Activated naive CD8-positive, alpha-beta T cell (primary cell): Measurements from ENCODE around the gene RNF144A.
"Not testable (repeated sequence)": the region's sequence is repeated elsewhere in the genome, so short reads cannot be mapped to it uniquely, and the experiment has no call there.

Experiments
- H3K27ac Mint-ChIP-seq: one replicate; pipeline ENCODE4 v1.8.0; 2021; ENCODE audit warnings: mixed read lengths
- H3K27me3 Mint-ChIP-seq: one replicate; pipeline ENCODE4 v1.8.0; 2021; ENCODE audit warnings: mixed read lengths
- H3K36me3 Mint-ChIP-seq: one replicate; pipeline ENCODE4 v1.8.0; 2021; ENCODE audit warnings: mixed read lengths
- H3K4me1 Mint-ChIP-seq: one replicate; pipeline ENCODE4 v1.8.0; 2021; ENCODE audit warnings: low read depth, mixed read lengths
- H3K4me3 Mint-ChIP-seq: one replicate; pipeline ENCODE4 v1.8.0; 2021; ENCODE audit warnings: mild to moderate bottlenecking, mixed read lengths
- H3K9me3 Mint-ChIP-seq: one replicate; pipeline ENCODE4 v1.8.0; 2021; ENCODE audit warnings: low read depth, mixed read lengths

Gene RNF144A

DNA sequence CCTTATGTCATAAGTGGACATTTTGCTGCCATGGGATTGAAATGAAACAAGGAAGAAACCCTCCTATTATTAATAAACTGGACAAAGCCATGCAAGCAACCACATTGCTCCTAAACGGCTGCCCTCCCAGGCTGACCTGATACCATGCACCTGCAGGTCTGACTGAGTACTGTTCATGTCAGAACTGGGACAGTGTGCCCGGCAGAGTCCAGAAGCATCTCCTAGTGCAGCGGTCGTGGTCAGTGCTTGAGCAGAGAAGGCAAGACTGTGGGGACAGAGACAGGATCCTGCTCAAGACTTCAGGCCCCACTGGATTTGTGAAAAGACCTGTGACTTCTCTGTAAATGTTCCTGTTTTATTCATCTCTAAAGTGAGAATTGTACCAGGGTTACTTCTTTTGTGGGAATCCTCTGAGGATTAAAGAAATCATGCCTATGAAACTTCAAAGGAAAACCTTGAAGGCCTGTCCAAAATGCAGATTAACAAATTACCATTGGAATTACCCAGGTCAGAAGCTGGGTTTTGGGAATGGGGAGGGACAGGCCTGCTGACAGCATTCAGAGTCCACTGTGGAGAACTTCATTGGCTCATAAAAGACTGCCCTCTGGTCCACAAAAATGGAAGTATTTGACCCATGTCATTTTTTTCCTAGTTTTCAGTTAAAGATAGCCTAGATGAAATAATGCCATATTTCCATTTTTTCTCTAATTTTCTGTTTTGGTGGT lies 13.9 kb downstream of the RNF144A start:
- peaks cover 13% of the 10 kb centered on the region for H3K9me3 Mint-ChIP-seq
- peaks cover 87% of the 10 kb centered on the region for H3K4me1 Mint-ChIP-seq
- peaks cover 22% of the 10 kb centered on the region for H3K36me3 Mint-ChIP-seq
- no peaks in the 10 kb centered on the region for H3K27me3 Mint-ChIP-seq
- H3K27ac Mint-ChIP-seq, result peak overlapping the region; percentile 10
- H3K4me3 Mint-ChIP-seq, result no peak overlapping the region

DNA sequence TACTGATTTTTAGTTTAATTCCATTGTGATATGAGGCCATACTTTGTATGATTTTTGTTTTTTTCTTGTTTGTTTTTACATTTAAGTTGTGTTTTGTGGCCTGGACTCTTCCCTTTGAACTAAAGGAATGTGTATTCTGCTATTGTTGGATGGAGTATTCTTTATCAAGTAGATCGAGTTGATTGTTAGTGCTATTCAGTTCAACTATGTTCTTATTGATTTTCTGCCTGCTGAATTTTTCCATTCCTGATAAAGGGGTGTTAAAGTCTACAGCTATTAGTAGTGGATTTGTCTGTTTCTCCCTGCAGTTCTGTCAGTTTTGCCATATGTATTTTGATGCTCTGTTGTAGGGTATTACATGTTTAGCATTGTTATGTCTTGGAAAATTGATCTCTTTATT lies 14.5 kb downstream of the RNF144A start:
- no peaks in the 10 kb centered on the region for H3K27me3 Mint-ChIP-seq
- peaks cover 19% of the 10 kb centered on the region for H3K36me3 Mint-ChIP-seq
- peak overlapping the region; percentile 10 for H3K27ac Mint-ChIP-seq
- H3K9me3 Mint-ChIP-seq, result peaks cover 13% of the 10 kb centered on the region
- H3K4me3 Mint-ChIP-seq, result no peak overlapping the region
- H3K4me1 Mint-ChIP-seq, result peaks cover 87% of the 10 kb centered on the region

DNA sequence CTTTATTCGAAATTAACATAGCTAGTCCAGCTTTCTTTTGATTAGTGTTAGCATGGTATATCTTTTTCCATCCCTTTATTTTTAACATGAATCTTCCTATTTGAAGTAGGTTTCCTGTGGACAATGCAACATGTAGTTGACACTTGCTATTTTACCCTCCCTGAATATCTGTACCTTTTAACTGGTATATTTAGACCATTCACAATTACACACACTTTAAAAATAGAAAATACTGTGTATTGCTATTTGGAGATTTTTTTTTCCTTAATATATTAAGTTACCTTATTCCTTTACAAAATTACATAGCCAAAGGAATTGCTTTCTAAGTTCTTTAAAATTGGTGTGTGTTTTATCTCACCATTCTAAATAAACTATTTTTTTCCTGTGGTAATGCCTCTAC lies 15.0 kb downstream of the RNF144A start:
- H3K36me3 Mint-ChIP-seq, result peaks cover 19% of the 10 kb centered on the region
- no peak overlapping the region for H3K4me3 Mint-ChIP-seq
- H3K9me3 Mint-ChIP-seq, result peaks cover 13% of the 10 kb centered on the region
- no peaks in the 10 kb centered on the region for H3K27me3 Mint-ChIP-seq
- no peak overlapping the region for H3K27ac Mint-ChIP-seq
- peaks cover 87% of the 10 kb centered on the region for H3K4me1 Mint-ChIP-seq

- peaks cover 19% of the 10 kb centered on the region for H3K36me3 Mint-ChIP-seq
- H3K9me3 Mint-ChIP-seq, result peaks cover 13% of the 10 kb centered on the region
- no peaks in the 10 kb centered on the region for H3K27me3 Mint-ChIP-seq
- H3K4me3 Mint-ChIP-seq, result no peak overlapping the region
- peak overlapping the region; percentile 17 for H3K27ac Mint-ChIP-seq
- H3K4me1 Mint-ChIP-seq, result peaks cover 87% of the 10 kb centered on the region
These were observed 15.6 kb downstream of the RNF144A start for GRCh38 chr2:6932828-6933227.

- Mint-ChIP-seq H3K27me3 (no peaks in the 10 kb centered on the region), H3K4me3 (no peak overlapping the region), H3K27ac (peak overlapping the region; percentile 74), H3K9me3 (peaks cover 9% of the 10 kb centered on the region), H3K36me3 (peaks cover 14% of the 10 kb centered on the region), H3K4me1 (peaks cover 82% of the 10 kb centered on the region)
These were observed 16.7 kb downstream of the RNF144A start for GRCh38 chr2:6933911-6934310.

DNA sequence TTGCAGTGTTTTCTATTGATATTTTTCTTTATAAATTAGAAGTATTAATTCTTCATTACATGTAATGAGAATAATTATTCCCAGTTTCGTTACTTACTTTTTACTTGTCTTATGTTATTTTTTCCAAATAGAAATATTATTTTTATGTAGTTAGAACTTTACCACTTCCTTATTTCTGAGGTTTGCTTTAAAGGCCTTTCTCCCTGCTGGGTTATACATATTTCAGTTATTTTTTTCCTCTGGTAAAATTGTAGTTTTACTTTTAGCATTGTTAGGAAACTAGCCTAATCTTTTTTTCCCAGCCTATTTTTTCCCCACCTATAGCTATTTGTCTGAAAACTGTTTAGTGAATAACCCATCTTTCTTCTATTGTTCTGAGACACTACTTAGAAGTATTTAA lies 17.1 kb downstream of the RNF144A start:
- Mint-ChIP-seq H3K36me3 (peaks cover 12% of the 10 kb centered on the region), H3K27ac (no peak overlapping the region), H3K9me3 (peaks cover 9% of the 10 kb centered on the region), H3K4me3 (no peak overlapping the region), H3K4me1 (peaks cover 81% of the 10 kb centered on the region), H3K27me3 (no peaks in the 10 kb centered on the region)

DNA sequence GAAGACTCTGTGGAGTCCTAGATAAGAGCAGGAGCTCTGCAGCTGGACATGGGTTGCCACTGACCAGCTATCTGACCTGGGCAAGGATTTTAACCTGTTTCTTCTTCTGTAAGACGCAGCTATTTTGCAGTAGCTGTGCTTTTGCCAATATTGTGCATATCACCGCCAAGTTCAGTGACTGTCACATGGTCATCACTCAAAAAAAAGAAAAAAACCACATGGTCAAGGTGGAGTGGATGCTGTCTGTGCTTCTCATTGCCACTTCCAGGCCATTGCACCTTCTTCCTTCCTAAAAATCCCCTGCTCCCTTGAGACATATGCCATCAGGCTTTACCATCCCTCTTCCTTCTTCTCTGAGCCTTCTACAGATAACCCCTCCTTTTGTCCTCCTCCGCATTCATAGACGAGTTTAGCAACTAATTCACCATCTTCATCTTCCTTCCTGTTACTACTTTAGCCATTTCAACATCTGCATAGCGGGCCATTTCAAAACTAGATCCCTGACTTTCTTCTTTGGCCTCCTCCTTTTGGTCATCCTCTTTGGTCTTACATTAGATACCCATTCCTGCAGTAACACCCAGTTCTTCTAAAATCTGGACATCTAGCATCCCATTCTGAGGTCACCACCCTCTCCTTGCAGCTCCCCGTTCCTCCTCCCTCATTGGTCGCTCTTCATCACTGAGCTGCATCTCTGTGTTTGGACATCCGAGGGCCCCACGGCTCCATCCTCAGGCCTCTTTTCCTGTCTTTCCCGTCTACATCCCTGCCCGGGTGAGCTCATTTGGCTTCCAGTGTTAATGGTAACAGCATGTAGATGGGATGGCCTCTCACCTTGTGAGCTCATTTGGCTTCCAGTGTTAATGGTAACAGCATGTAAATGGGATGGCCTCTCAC lies 17.8 kb downstream of the RNF144A start:
- Mint-ChIP-seq H3K27me3 (no peaks in the 10 kb centered on the region), H3K4me3 (peak overlapping the region; percentile 15), H3K36me3 (peaks cover 12% of the 10 kb centered on the region), H3K9me3 (peaks cover 9% of the 10 kb centered on the region), H3K27ac (peak overlapping the region; percentile 77), H3K4me1 (peaks cover 78% of the 10 kb centered on the region)

DNA sequence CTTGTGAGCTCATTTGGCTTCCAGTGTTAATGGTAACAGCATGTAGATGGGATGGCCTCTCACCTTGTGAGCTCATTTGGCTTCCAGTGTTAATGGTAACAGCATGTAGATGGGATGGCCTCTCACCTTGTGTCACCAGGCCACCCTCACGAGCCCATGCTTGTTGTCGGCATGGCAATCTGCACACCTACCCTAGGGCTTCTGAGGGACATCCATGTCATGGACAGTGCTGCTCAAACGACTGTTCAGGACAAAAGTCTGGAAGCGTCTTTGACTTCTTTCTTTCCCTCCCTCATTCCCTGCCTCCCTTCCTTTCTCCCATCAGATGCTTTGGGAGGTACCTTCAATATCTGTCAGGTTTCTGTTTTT lies 18.4 kb downstream of the RNF144A start:
- H3K4me1 Mint-ChIP-seq, result peaks cover 77% of the 10 kb centered on the region
- not testable (repeated sequence) for H3K27me3 Mint-ChIP-seq, H3K9me3 Mint-ChIP-seq, H3K4me3 Mint-ChIP-seq
- peaks cover 12% of the 10 kb centered on the region for H3K36me3 Mint-ChIP-seq
- peak overlapping the region; percentile 37 for H3K27ac Mint-ChIP-seq

DNA sequence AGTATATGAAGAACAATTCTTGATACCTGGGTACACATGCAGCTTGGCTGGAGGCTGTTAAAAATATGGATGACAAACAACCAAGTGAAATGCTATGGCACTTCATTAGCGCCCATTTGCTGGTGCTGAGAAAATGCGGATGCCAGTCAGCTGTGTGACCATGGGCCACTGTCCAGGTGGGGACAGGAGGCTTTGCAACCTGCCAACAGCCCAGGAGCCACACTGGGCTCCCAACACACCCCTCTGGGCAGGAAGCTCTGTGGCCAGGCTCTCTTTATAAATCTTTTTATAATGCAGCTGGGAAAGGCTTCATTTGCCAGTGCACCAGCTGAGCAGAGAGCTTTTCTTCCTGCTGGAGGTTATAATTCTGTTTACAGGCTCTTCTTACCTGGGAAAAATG lies 19.9 kb downstream of the RNF144A start:
- peaks cover 73% of the 10 kb centered on the region for H3K4me1 Mint-ChIP-seq
- no peak overlapping the region for H3K4me3 Mint-ChIP-seq
- peaks cover 11% of the 10 kb centered on the region for H3K36me3 Mint-ChIP-seq

GRCh38 chr2:6937582-6937981 lies 20.4 kb downstream of the RNF144A start:
- H3K4me1 Mint-ChIP-seq, result peaks cover 70% of the 10 kb centered on the region
- no peaks in the 10 kb centered on the region for H3K9me3 Mint-ChIP-seq
- H3K4me3 Mint-ChIP-seq, result no peak overlapping the region
- peak overlapping the region; percentile 18 for H3K27ac Mint-ChIP-seq
- no peaks in the 10 kb centered on the region for H3K27me3 Mint-ChIP-seq
- peaks cover 13% of the 10 kb centered on the region for H3K36me3 Mint-ChIP-seq

More for the DNA sequence above, 19.9 kb downstream of the RNF144A start:
- no peaks in the 10 kb centered on the region for H3K27me3 Mint-ChIP-seq
- no peak overlapping the region for H3K27ac Mint-ChIP-seq
- peaks cover 3% of the 10 kb centered on the region for H3K9me3 Mint-ChIP-seq

GRCh38 chr2:6939071-6939470 lies 21.9 kb downstream of the RNF144A start:
- Mint-ChIP-seq H3K27ac (no peak overlapping the region), H3K4me1 (peaks cover 66% of the 10 kb centered on the region)

DNA sequence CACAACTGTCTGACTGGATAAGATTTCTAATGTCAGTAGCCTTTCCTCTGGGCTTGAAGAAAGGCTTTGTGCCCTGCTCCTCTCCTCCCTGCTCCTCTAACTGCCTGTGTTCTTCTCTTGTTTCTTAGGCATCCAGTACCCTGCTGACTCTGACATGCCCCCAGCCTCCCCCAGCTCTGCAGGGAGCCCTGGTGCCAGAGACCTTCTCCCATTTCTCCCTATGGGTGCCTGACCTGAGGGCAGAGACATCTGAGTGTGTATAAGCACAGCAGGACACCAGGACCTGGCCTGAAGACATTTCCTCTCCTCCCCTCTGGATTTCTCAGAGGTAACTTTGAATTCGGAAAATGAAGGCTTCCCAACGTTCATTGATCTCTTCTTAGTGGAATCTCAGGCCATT lies 23.6 kb downstream of the RNF144A start:
- Mint-ChIP-seq H3K4me1 (peaks cover 66% of the 10 kb centered on the region), H3K27ac (no peak overlapping the region), H3K27me3 (no peaks in the 10 kb centered on the region), H3K9me3 (no peaks in the 10 kb centered on the region), H3K4me3 (no peak overlapping the region), H3K36me3 (peaks cover 32% of the 10 kb centered on the region)

More at GRCh38 chr2:6939071-6939470, 21.9 kb downstream of the RNF144A start:
- no peaks in the 10 kb centered on the region for H3K27me3 Mint-ChIP-seq
- H3K9me3 Mint-ChIP-seq, result no peaks in the 10 kb centered on the region
- no peak overlapping the region for H3K4me3 Mint-ChIP-seq
- peaks cover 23% of the 10 kb centered on the region for H3K36me3 Mint-ChIP-seq

DNA sequence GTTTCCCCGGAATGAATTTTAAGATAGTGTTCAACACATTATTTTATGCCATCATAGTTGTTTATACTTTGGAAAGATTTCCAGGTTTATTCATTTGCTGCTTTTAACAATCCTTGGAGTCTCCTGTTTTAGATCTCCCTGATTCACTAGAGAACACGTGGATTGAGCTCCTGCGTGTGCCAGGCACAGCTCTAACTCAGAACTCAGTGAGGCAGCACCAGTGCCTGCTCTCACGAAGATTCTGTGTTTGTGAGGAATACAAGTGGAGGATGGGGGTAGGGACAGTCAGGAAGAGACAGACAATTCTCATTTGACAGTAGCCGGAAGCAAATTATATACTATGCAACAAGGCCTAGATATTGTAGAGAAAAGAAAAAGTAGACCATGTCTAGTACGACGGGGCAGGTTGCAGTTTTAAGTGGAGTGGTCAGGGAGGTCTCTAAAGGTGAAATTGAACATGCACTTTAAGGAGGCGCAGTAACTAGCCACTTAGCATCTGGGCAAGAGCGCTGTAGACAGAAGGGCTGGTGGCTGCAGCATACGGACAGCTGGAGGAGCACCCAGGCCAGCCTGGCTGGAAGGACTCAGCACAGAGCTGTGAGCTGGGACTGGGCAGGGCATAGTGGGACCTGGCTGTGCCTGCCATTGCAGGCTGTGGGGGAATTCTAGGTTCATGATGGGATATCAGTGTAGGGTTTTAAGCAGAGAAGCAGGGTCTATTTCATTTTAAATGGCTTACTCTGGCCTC lies 24.3 kb downstream of the RNF144A start:
- Mint-ChIP-seq H3K4me1 (peaks cover 61% of the 10 kb centered on the region), H3K36me3 (peaks cover 32% of the 10 kb centered on the region), H3K27me3 (no peaks in the 10 kb centered on the region), H3K9me3 (no peaks in the 10 kb centered on the region), H3K27ac (no peak overlapping the region), H3K4me3 (no peak overlapping the region)

- H3K36me3 Mint-ChIP-seq, result peaks cover 32% of the 10 kb centered on the region
- H3K4me3 Mint-ChIP-seq, result no peak overlapping the region
- no peaks in the 10 kb centered on the region for H3K27me3 Mint-ChIP-seq
- no peaks in the 10 kb centered on the region for H3K9me3 Mint-ChIP-seq
- H3K27ac Mint-ChIP-seq, result no peak overlapping the region
- H3K4me1 Mint-ChIP-seq, result peaks cover 53% of the 10 kb centered on the region
These were observed 25.6 kb downstream of the RNF144A start for GRCh38 chr2:6942848-6943247.

GRCh38 chr2:6943523-6943922 lies 26.3 kb downstream of the RNF144A start:
- Mint-ChIP-seq H3K27ac (no peak overlapping the region), H3K4me3 (no peak overlapping the region), H3K9me3 (no peaks in the 10 kb centered on the region), H3K4me1 (peaks cover 56% of the 10 kb centered on the region), H3K36me3 (peaks cover 32% of the 10 kb centered on the region), H3K27me3 (no peaks in the 10 kb centered on the region)
